ENCODE results near the gene IP6K3.

DNA sequence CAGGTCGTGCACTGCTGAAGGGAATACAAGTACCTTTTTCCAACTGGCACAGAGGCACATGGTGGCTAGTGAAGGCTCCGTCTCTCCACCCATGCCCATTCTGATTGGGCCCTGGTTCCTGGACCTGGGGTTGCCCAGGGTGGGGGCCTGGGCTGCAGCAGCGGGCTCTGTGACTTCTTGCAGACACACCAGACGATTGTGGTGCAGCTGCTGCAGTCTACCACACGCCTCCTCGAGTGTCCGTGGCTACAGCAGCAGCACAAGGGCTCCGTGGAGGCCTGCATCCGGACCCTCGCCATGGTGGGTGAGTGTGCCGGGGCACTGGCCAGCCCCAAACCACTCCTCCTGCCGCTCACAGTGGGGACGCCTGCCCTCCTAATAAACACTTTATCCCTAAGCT lies 64.4 kb downstream of the IP6K3 start:
- TF ChIP-seq, protein P1, sequence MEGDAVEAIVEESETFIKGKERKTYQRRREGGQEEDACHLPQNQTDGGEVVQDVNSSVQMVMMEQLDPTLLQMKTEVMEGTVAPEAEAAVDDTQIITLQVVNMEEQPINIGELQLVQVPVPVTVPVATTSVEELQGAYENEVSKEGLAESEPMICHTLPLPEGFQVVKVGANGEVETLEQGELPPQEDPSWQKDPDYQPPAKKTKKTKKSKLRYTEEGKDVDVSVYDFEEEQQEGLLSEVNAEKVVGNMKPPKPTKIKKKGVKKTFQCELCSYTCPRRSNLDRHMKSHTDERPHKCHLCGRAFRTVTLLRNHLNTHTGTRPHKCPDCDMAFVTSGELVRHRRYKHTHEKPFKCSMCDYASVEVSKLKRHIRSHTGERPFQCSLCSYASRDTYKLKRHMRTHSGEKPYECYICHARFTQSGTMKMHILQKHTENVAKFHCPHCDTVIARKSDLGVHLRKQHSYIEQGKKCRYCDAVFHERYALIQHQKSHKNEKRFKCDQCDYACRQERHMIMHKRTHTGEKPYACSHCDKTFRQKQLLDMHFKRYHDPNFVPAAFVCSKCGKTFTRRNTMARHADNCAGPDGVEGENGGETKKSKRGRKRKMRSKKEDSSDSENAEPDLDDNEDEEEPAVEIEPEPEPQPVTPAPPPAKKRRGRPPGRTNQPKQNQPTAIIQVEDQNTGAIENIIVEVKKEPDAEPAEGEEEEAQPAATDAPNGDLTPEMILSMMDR (IDR thresholded peaks at IDR 0.05): no peak
- TF ChIP-seq POLR2AphosphoS5 (IDR thresholded peaks at IDR 0.05; ENCODE audit: insufficient read depth in 1 of 2, low read depth in 1 of 2) (no peak), POLR2A (IDR thresholded peaks at IDR 0.05) (no peak)

Data from vagina (tissue), 2 donors.